WTC11 (cell line): ENCODE results near the gene SLC35B4. TPM values are rescaled to one million over a fixed set of nuclear protein-coding genes. Genes with fewer than 3 reads are reported as not detected.

Experiments
- ATAC-seq: fragments of 200-7000 bp; cut with Tn5 transposase; 2 replicates; pipeline ENCODE4 v1.10.0; 2021; ENCODE audit warnings: mild to moderate bottlenecking, moderate library complexity
- CTCF ChIA-PET: fragments of 300-600 bp; sonication (Branson Sonifier 250); formaldehyde crosslinking; loops from one replicate; lab custom pipeline; 2021; ENCODE audit warnings: antibody characterized with exemption; lab: Charles Lee
- POLR2A ChIA-PET: fragments of 350-600 bp; sonication (Branson Sonifier 250); formaldehyde crosslinking; loops from one replicate; lab custom pipeline; 2021; ENCODE audit warnings: antibody characterized with exemption; lab: Charles Lee
- DNase-seq: peaks from one replicate; pipeline ENCODE4 v3.0.0; 2021; ENCODE audit warnings: low spot score
- H3K27ac Mint-ChIP-seq: 2 replicates; pipeline ENCODE4 v1.8.0; 2021; ENCODE audit warnings: mixed read lengths
- H3K27me3 Mint-ChIP-seq: 2 replicates; pipeline ENCODE4 v1.8.0; 2021; ENCODE audit warnings: low read depth, mild to moderate bottlenecking, moderate library complexity, mixed read lengths
- H3K36me3 Mint-ChIP-seq: 2 replicates; pipeline ENCODE4 v1.8.0; 2021; ENCODE audit warnings: mixed read lengths
- H3K4me1 Mint-ChIP-seq: 2 replicates; pipeline ENCODE4 v1.8.0; 2022; ENCODE audit warnings: mixed read lengths
- H3K4me3 Mint-ChIP-seq: 2 replicates; pipeline ENCODE4 v1.8.0; 2021; ENCODE audit warnings: mild to moderate bottlenecking, moderate library complexity, mixed read lengths
- H3K9me3 Mint-ChIP-seq: 2 replicates; pipeline ENCODE4 v1.8.0; 2021; ENCODE audit warnings: mixed read lengths
- ATF1 ChIP-seq: sonication (generic); formaldehyde crosslinking; IDR thresholded peaks from 2 replicates; pipeline ENCODE4 v1.8.1; 2023; ENCODE audit warnings: mild to moderate bottlenecking, moderate library complexity, missing genetic modification reagents
- CBFB ChIP-seq: sonication (generic); formaldehyde crosslinking; IDR thresholded peaks from 2 replicates; pipeline ENCODE4 v1.8.1; 2022; ENCODE audit warnings: mild to moderate bottlenecking, low read depth, missing genetic modification reagents
- CREM ChIP-seq: sonication (generic); formaldehyde crosslinking; IDR thresholded peaks from 2 replicates; pipeline ENCODE4 v1.8.1; 2022; ENCODE audit warnings: mild to moderate bottlenecking, missing genetic modification reagents, moderate library complexity
- EMX1 ChIP-seq: fragments of 250-450 bp; sonication (Bioruptor Pico); IDR thresholded peaks from 2 replicates; pipeline ENCODE4 v1.8.0; 2021; ENCODE audit warnings: mild to moderate bottlenecking
- FOXP4 ChIP-seq: sonication (generic); formaldehyde crosslinking; IDR thresholded peaks from 2 replicates; pipeline ENCODE4 v1.8.0; 2022; ENCODE audit warnings: mild to moderate bottlenecking, missing genetic modification reagents
- GABPB1 ChIP-seq: sonication (generic); formaldehyde crosslinking; IDR thresholded peaks from 2 replicates; pipeline ENCODE4 v1.8.1; 2023; ENCODE audit warnings: mild to moderate bottlenecking, missing genetic modification reagents
- IRF2 ChIP-seq: sonication (generic); formaldehyde crosslinking; IDR thresholded peaks from 2 replicates; pipeline ENCODE4 v1.8.0; 2022; ENCODE audit warnings: low read depth, missing genetic modification reagents, borderline replicate concordance
- NFYB ChIP-seq: sonication (generic); formaldehyde crosslinking; conservative IDR thresholded peaks from 2 replicates; pipeline ENCODE4 v1.8.0; 2022; ENCODE audit warnings: low read depth, missing genetic modification reagents
- OVOL2 ChIP-seq: fragments of 250-450 bp; sonication (Bioruptor Pico); IDR thresholded peaks from 2 replicates; pipeline ENCODE4 v1.9.0; 2021; ENCODE audit warnings: mild to moderate bottlenecking, borderline replicate concordance
- SP1 ChIP-seq: sonication (generic); formaldehyde crosslinking; conservative IDR thresholded peaks from 2 replicates; pipeline ENCODE4 v1.8.1; 2022; ENCODE audit warnings: missing genetic modification reagents
- TEAD1 ChIP-seq: sonication (generic); formaldehyde crosslinking; IDR thresholded peaks from 2 replicates; pipeline ENCODE4 v1.8.0; 2022; ENCODE audit warnings: mild to moderate bottlenecking, missing genetic modification reagents
- ZNF263 ChIP-seq: sonication (generic); formaldehyde crosslinking; IDR thresholded peaks from 2 replicates; pipeline ENCODE4 v1.8.1; 2022; ENCODE audit warnings: low read depth, mild to moderate bottlenecking, moderate library complexity, missing genetic modification reagents
- ZNF281 ChIP-seq: sonication (generic); formaldehyde crosslinking; IDR thresholded peaks from 2 replicates; pipeline ENCODE4 v1.8.0; 2023; ENCODE audit warnings: mild to moderate bottlenecking, missing genetic modification reagents
- ZNF671 ChIP-seq: fragments of 250-450 bp; sonication (Bioruptor Pico); IDR thresholded peaks from 2 replicates; pipeline ENCODE4 v1.8.0; 2021; ENCODE audit warnings: mild to moderate bottlenecking
- total RNA-seq: library from RNA; stranded (reverse); gene quantifications from 3 replicates; pipeline ENCODE4 v1.2.3, GENCODE V29; 2021
- TF ChIP-seq, protein P1 (sequence below): sonication (generic); formaldehyde crosslinking; IDR thresholded peaks from 2 replicates; pipeline ENCODE4 v1.8.0; 2022; ENCODE audit warnings: missing genetic modification reagents
- TF ChIP-seq, protein P2 (sequence below): fragments of 250-450 bp; sonication (Bioruptor Pico); IDR thresholded peaks from 2 replicates; pipeline ENCODE4 v1.9.0; 2021; ENCODE audit warnings: moderate library complexity, mild to moderate bottlenecking, inconsistent platforms, borderline replicate concordance
- TF ChIP-seq, protein P3 (sequence below): sonication (generic); formaldehyde crosslinking; IDR thresholded peaks from 2 replicates; pipeline ENCODE4 v1.8.1; 2022; ENCODE audit warnings: mild to moderate bottlenecking, missing genetic modification reagents, moderate library complexity, borderline replicate concordance
- TF ChIP-seq, protein P4 (sequence below): sonication (generic); formaldehyde crosslinking; IDR thresholded peaks from 2 replicates; pipeline ENCODE4 v1.8.1; 2023; ENCODE audit warnings: mild to moderate bottlenecking, missing genetic modification reagents, moderate library complexity
- TF ChIP-seq, protein P5 (sequence below): sonication (generic); formaldehyde crosslinking; IDR thresholded peaks from 2 replicates; pipeline ENCODE4 v1.8.0; 2022; ENCODE audit warnings: mild to moderate bottlenecking, missing genetic modification reagents

SLC35B4 gene
- total RNA-seq, 1 experiment from 2014 or later = 32.6 TPM

DNA sequence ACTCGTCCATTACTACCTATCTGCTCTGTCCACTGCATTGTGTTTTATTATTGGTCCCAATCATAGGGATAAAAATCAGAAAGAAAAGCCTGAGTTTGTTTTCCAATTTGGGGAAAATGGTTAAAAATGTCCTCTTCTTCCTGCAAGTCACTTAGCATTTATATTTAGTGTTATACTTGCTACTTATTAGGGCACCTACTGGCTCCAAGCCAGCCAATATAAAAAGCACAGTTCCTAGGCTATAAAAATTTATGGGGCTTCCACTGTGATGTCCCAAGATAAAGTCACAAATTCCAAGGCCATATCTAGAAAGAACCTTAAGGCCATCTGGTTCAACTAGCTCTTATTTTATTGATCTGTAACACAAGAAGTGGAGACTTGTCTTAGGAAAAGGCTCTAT is 3.2 kb downstream of the SLC35B4 start (continued):
- no peak for TF ChIP-seq ZNF281 (CRISPR knock-in tag)
- TF ChIP-seq, protein P1, sequence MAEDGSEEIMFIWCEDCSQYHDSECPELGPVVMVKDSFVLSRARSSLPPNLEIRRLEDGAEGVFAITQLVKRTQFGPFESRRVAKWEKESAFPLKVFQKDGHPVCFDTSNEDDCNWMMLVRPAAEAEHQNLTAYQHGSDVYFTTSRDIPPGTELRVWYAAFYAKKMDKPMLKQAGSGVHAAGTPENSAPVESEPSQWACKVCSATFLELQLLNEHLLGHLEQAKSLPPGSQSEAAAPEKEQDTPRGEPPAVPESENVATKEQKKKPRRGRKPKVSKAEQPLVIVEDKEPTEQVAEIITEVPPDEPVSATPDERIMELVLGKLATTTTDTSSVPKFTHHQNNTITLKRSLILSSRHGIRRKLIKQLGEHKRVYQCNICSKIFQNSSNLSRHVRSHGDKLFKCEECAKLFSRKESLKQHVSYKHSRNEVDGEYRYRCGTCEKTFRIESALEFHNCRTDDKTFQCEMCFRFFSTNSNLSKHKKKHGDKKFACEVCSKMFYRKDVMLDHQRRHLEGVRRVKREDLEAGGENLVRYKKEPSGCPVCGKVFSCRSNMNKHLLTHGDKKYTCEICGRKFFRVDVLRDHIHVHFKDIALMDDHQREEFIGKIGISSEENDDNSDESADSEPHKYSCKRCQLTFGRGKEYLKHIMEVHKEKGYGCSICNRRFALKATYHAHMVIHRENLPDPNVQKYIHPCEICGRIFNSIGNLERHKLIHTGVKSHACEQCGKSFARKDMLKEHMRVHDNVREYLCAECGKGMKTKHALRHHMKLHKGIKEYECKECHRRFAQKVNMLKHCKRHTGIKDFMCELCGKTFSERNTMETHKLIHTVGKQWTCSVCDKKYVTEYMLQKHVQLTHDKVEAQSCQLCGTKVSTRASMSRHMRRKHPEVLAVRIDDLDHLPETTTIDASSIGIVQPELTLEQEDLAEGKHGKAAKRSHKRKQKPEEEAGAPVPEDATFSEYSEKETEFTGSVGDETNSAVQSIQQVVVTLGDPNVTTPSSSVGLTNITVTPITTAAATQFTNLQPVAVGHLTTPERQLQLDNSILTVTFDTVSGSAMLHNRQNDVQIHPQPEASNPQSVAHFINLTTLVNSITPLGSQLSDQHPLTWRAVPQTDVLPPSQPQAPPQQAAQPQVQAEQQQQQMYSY = no peak
- TF ChIP-seq SP1 (CRISPR knock-in tag) = no peak
- TF ChIP-seq CREM (CRISPR knock-in tag) = no peak
- no peak for TF ChIP-seq ZNF263 (CRISPR knock-in tag)
- no peak for TF ChIP-seq FOXP4
- no peak for TF ChIP-seq GABPB1 (CRISPR knock-in tag)
- no peak for TF ChIP-seq ZNF671 (CRISPR knock-in tag)
- no peak for TF ChIP-seq NFYB
- TF ChIP-seq EMX1 (CRISPR knock-in tag) = no peak

- H3K27me3 Mint-ChIP-seq = peaks cover 4% of the 10 kb centered on the region; the same call in 1 of the 2 replicates
- peaks cover 14% of the 10 kb centered on the region for H3K4me1 Mint-ChIP-seq
- DNase-seq = no peak
- no peak overlapping the region for H3K4me3 Mint-ChIP-seq
- H3K9me3 Mint-ChIP-seq = no peaks in the 10 kb centered on the region
- ChIA-PET POLR2A (no interaction called here), CTCF (interaction anchor here (1.6 kb wide), 1 partner anchor 14 kb away, joined by 4 read pairs; no protein-coding TSS in a partner anchor)
- no peaks in the 10 kb centered on the region for H3K36me3 Mint-ChIP-seq
- ATAC-seq = no peak
- TF ChIP-seq, protein P2, sequence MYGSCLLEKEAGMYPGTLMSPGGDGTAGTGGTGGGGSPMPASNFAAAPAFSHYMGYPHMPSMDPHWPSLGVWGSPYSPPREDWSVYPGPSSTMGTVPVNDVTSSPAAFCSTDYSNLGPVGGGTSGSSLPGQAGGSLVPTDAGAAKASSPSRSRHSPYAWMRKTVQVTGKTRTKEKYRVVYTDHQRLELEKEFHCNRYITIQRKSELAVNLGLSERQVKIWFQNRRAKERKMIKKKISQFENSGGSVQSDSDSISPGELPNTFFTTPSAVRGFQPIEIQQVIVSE (CRISPR knock-in tag) = no peak
- TF ChIP-seq IRF2 (CRISPR knock-in tag) (no peak), OVOL2 (no peak), CBFB (CRISPR knock-in tag) (no peak), ATF1 (no peak), TEAD1 (no peak)
- TF ChIP-seq, protein P3, sequence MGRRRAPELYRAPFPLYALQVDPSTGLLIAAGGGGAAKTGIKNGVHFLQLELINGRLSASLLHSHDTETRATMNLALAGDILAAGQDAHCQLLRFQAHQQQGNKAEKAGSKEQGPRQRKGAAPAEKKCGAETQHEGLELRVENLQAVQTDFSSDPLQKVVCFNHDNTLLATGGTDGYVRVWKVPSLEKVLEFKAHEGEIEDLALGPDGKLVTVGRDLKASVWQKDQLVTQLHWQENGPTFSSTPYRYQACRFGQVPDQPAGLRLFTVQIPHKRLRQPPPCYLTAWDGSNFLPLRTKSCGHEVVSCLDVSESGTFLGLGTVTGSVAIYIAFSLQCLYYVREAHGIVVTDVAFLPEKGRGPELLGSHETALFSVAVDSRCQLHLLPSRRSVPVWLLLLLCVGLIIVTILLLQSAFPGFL (CRISPR knock-in tag) = no peak
- TF ChIP-seq, protein P4, sequence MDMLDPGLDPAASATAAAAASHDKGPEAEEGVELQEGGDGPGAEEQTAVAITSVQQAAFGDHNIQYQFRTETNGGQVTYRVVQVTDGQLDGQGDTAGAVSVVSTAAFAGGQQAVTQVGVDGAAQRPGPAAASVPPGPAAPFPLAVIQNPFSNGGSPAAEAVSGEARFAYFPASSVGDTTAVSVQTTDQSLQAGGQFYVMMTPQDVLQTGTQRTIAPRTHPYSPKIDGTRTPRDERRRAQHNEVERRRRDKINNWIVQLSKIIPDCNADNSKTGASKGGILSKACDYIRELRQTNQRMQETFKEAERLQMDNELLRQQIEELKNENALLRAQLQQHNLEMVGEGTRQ (CRISPR knock-in tag) = no peak
- TF ChIP-seq, protein P5, sequence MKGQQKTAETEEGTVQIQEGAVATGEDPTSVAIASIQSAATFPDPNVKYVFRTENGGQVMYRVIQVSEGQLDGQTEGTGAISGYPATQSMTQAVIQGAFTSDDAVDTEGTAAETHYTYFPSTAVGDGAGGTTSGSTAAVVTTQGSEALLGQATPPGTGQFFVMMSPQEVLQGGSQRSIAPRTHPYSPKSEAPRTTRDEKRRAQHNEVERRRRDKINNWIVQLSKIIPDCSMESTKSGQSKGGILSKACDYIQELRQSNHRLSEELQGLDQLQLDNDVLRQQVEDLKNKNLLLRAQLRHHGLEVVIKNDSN (CRISPR knock-in tag) = no peak
- H3K27ac Mint-ChIP-seq = no peak overlapping the region
These were observed 4.0 kb downstream of the SLC35B4 start for GRCh38 chr7:134312717-134313116.
